ENCODE results near the gene SRL.

GRCh38 chr16:4244254-4245076 is 2.6 kb upstream of the SRL start:
- no peak for TF ChIP-seq CTCF (IDR thresholded peaks at IDR 0.05; ENCODE audit: low read depth, low read length, missing input control)
- no peak for TF ChIP-seq REST (IDR thresholded peaks at IDR 0.05)
- no peak for TF ChIP-seq TAF1 (conservative IDR thresholded peaks at IDR 0.05)
- TF ChIP-seq MAX (IDR thresholded peaks at IDR 0.05) = no peak
- TF ChIP-seq GABPA (IDR thresholded peaks at IDR 0.05 in 1 of 2, conservative IDR thresholded peaks at IDR 0.05 in 1 of 2) = no peak
- TF ChIP-seq RXRA (IDR thresholded peaks at IDR 0.05) = no peak
- TF ChIP-seq SP1 (IDR thresholded peaks at IDR 0.05) = no peak

Measured in liver (tissue), 3 donors.